GM19239 (cell line): Measurements from ENCODE around the gene DDA1.
A peak's percentile ranks its signal among the peaks of the same experiment; 100 is the strongest.
"Not testable (repeated sequence)": the region's sequence is repeated elsewhere in the genome, so short reads cannot be mapped to it uniquely, and the experiment has no call there.

Experiments used
- DNase-seq: peaks from one replicate; pipeline ENCODE4 v3.0.0; 2011; ENCODE audit warnings: low spot score; ENCODE audit not compliant: insufficient read length
- FAIRE-seq: peaks from 2 replicates; lab custom pipeline; 2011; peaks lifted over from hg19 to GRCh38; lab: Jason Lieb, UNC

Gene DDA1

GRCh38 chr19:17309198-17309964 lies at the start of gene DDA1:
Gene DDA1 (plus strand): TSS chr19:17309563. CDS start chr19:17309655, 92 bp downstream.
- FAIRE-seq (peak; percentile 100), DNase-seq (peak; percentile 97)

- FAIRE-seq, result no peak
- DNase-seq, result no peak
Observed at GRCh38 chr19:17259934-17260333, 49.4 kb upstream of the DDA1 start.

GRCh38 chr19:17260842-17261325 lies 48.5 kb upstream of the DDA1 start:
- peak; percentile 93 for DNase-seq
- FAIRE-seq, result peak; percentile 97

GRCh38 chr19:17262557-17262956 lies 46.8 kb upstream of the DDA1 start:
- no peak for DNase-seq

GRCh38 chr19:17263712-17264640 lies 45.4 kb upstream of the DDA1 start:
- FAIRE-seq (no peak), DNase-seq (no peak)

More at GRCh38 chr19:17262557-17262956, 46.8 kb upstream of the DDA1 start:
- FAIRE-seq, result no peak

GRCh38 chr19:17264641-17264979 lies 44.8 kb upstream of the DDA1 start, which contains the start of gene USHBP1:
Gene USHBP1 (minus strand): TSS chr19:17264745. CDS start chr19:17264299, 446 bp downstream.
- FAIRE-seq, result no peak
- no peak for DNase-seq

- no peak for DNase-seq
- FAIRE-seq, result no peak
Observed at GRCh38 chr19:17266026-17266425, 43.3 kb upstream of the DDA1 start.

- DNase-seq (no peak), FAIRE-seq (no peak)
Observed at GRCh38 chr19:17266589-17266974, 42.8 kb upstream of the DDA1 start.

- DNase-seq (peak; percentile 97), FAIRE-seq (peak; percentile 99)
Observed at GRCh38 chr19:17266975-17267788, 42.2 kb upstream of the DDA1 start, which contains the start of gene BABAM1. Gene BABAM1 (plus strand): TSS chr19:17267443. CDS start chr19:17268807, 1,364 bp downstream.

- FAIRE-seq (no peak), DNase-seq (no peak)
Observed at GRCh38 chr19:17268754-17269153, 40.6 kb upstream of the DDA1 start.

- FAIRE-seq, DNase-seq: not testable (repeated sequence)
Observed at GRCh38 chr19:17274892-17275291, 34.5 kb upstream of the DDA1 start.

- FAIRE-seq, result no peak
- no peak for DNase-seq
Observed at GRCh38 chr19:17275441-17276175, 33.8 kb upstream of the DDA1 start.

- DNase-seq, result no peak
- FAIRE-seq, result no peak
Observed at GRCh38 chr19:17279436-17279835, 29.9 kb upstream of the DDA1 start.

GRCh38 chr19:17281391-17282304 lies 27.7 kb upstream of the DDA1 start, which contains the start of gene ANKLE1:
Gene ANKLE1 (plus strand): TSS chr19:17281901. CDS start chr19:17281921, 20 bp downstream.
- FAIRE-seq, result peak; percentile 89

GRCh38 chr19:17282488-17283125 lies 26.8 kb upstream of the DDA1 start:
- DNase-seq (peak; percentile 88), FAIRE-seq (peak; percentile 92)

More at GRCh38 chr19:17281391-17282304, 27.7 kb upstream of the DDA1 start, which contains the start of gene ANKLE1:
- no peak for DNase-seq

GRCh38 chr19:17283504-17283996 lies 25.8 kb upstream of the DDA1 start:
- DNase-seq, result no peak
- FAIRE-seq, result no peak

- FAIRE-seq (no peak), DNase-seq (no peak)
Observed at GRCh38 chr19:17285415-17286135, 23.8 kb upstream of the DDA1 start.
